VCaP (cell line): Measurements from ENCODE around the gene CPT1C.

ENCODE experiments used
- H3K27ac ChIP-seq: fragments of 450-650 bp; 2 replicates; pipeline ENCODE4 v1.5.1; 2017
- TF ChIP-seq, protein P1 (sequence below): fragments of 450-650 bp; conservative IDR thresholded peaks from 2 replicates; pipeline ENCODE4 v1.5.1; 2017; ENCODE audit warnings: mild to moderate bottlenecking, moderate library complexity

The CPT1C gene

DNA sequence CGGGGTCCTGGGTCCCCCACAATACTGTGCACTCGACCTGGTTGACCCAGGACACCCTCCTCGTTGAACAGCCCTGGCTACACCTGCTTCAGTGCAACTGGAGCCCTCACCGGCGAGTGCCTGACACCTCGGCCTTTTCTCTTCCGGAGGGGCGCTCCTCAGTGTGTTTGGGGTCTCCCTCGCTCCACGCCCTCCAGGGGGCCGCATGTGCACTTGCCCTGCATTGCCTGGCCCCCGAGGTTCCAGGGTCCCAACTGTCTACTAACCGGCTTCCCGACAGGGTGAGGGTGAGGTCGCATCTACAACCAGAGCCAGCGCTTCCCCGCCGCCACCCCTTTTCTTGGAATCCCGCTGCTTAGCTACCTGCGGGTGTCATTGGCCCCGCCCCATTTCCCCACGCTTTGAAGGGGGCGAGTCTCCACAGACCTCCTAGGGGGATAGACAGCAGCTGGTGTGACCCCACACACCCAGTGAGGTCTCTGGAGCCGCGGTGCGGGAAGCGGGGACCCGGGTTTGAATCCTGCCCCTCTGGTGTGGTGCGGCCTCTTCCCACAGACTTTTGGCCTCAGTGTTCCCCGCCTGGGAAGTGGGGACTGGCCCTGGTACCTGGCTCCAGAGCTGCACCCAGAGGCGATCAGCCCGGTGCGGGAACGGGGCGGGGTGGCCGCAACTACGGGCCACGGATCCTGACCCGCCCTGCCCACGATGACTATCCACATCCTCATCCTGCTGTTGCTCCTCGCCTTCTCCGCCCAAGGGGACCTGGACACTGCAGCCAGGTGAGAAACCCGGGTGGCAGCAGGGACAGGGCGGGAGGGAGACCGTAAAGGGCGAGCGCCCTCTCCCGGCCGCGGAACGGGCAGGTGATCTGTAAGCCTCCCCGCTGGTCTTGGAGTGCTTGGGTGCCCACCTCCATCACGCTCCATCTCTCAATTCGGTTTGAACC is 1.5 kb upstream of the CPT1C start, which contains the start of gene ADM5:
ADM5 (plus strand) TSS at position 462 of the 946 bp plus-strand sequence; CDS start at position 706, 244 bp downstream.
- no peak within 1 kb of the TSS for H3K27ac ChIP-seq
- TF ChIP-seq, protein P1, sequence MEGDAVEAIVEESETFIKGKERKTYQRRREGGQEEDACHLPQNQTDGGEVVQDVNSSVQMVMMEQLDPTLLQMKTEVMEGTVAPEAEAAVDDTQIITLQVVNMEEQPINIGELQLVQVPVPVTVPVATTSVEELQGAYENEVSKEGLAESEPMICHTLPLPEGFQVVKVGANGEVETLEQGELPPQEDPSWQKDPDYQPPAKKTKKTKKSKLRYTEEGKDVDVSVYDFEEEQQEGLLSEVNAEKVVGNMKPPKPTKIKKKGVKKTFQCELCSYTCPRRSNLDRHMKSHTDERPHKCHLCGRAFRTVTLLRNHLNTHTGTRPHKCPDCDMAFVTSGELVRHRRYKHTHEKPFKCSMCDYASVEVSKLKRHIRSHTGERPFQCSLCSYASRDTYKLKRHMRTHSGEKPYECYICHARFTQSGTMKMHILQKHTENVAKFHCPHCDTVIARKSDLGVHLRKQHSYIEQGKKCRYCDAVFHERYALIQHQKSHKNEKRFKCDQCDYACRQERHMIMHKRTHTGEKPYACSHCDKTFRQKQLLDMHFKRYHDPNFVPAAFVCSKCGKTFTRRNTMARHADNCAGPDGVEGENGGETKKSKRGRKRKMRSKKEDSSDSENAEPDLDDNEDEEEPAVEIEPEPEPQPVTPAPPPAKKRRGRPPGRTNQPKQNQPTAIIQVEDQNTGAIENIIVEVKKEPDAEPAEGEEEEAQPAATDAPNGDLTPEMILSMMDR = no peak

DNA sequence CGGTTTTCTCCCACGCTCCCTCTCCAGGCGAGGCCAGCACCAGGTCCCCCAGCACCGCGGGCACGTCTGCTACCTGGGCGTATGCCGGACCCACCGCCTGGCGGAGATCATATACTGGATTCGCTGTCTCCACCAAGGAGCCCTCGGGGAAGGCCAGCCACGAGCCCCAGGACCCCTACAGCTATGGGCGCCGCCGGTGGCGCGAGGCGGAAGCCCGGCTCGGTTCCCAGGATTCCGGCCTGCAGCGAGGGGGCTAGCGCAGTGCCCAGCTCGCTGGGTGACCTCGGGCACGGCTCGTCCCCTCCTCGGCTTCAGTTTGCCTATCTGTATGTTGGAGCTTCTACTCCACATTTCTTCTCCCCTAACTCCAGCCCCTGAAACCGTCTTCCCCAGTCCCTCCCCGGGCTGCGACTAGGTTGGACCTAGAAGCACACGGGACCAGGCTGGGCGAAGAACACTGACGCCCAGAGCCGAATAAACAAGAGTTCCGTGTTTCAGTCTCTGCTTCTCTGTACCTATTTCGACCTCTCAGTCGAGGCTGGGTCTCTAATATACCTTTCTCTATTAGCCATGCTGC is 749 bp upstream of the CPT1C start:
- TF ChIP-seq, protein P1 = no peak
- H3K27ac ChIP-seq = no peak overlapping the region

DNA sequence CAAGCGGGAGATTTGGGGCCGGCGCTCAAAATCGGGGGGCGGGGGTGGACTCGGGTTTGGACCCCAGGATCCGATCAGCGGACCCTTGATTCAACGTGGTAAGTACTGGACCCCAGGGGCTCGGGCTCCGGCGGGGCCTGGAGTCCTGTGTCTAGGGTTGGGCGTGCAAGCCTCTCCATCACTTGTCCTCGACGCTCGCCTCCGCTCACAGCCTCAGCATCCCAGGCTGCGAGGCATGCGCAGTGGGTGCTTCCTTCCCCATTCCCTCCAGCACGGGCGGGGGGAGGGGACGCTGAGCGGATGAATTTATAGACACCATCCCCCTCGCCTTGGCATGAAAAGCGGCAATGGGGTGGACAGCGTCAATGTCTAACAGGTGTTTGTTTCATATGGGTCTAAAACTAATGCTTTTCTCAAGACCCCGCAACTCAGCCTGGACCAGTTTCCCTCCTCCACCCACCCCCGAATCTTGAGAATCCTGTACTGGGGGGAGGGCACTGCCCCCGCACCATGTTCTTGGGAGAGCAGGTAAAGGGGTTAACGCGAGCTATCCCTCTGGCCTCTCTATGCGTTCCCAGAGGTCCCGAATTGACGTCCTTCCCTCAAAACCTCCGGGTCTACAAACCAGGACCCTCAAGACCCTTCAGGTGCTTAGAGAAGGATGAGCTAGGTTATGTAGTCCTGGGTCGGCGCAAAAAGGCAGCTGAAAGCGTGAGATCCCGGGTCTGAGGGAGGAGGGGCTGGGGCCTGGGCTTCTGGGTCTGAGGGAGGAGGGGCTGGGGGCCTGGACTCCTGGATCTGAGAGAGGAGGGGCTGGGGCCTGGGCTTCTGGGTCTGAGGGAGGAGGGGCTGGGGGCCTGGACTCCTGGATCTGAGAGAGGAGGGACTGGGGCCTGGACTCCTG is 579 bp downstream of the CPT1C start:
- H3K27ac ChIP-seq = no peak overlapping the region
- TF ChIP-seq, protein P1 = no peak

DNA sequence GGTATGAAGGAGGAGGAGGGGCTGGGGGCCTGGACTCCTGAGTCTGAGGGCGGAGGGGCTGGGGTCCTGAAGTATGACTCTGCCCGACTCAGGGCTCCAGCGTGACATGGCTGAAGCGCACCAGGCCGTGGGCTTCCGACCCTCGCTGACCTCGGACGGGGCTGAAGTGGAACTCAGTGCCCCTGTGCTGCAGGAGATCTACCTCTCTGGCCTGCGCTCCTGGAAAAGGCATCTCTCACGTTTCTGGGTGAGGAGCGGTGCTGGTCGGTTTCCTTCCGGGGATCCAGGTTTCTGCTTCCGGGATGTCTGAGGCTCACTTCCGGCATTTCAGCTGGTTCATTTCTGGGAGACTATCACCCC is 1.2 kb downstream of the CPT1C start:
- TF ChIP-seq, protein P1 = no peak
- no peak overlapping the region for H3K27ac ChIP-seq

DNA sequence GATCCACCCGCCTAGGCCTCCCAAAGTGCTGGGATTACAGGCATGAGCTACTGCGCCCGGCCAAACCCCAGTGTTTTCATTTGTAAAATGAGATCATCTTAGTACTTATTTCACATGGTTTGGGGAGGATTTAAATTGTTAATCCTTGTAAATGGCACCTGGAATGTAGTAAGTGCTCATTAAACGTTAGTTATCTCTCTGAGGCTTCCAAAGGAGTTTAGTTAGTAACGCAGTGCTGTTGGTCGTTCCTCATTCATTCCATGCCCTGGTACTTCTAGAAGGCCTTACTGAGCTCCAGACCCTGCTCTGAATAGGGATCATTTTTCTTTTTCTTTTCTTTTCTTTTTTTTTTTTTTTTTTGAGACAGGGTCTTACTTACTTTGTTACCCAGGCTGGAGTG is 5.2 kb downstream of the CPT1C start:
- TF ChIP-seq, protein P1 = no peak
- H3K27ac ChIP-seq = no peak overlapping the region

DNA sequence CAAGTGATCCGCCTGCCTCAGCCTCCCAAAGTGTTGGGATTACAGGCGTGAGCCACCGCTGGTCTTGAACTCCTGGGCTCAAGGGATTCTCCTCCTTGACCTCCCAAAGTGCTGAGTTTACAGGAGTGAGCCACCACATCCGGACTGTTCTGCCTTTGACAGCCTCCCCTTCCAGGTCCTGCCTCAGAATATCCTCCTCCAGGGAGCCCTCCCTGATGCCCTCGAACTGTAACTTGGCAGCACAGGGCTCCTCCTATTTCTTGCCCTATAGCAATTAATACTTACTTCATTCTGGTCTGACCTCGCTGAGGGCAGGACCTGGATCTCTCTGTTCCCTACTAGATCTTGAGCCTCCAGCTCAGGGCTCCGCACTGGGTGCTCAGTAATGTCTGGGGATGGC is 5.9 kb downstream of the CPT1C start:
- no peak overlapping the region for H3K27ac ChIP-seq
- TF ChIP-seq, protein P1 = no peak

DNA sequence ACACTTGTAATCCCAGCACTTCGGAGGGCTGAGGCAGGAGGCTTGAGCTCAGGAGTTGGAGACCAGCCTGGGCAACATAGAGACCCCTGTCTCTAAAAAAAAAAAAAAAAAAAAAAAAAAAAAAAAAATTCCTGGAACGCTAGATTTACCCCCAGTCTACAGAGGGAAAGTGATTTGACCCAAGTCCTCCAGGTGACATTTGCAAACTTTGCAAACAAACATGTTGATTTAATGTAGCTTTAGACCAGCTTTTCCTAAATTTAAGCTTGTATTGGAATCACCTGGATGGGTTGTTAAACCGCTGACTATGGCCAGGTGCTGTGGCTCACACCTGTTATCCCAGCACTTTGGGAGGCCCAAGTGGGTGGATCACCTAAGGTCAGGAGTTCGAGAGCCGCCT is 8.4 kb downstream of the CPT1C start:
- no peak overlapping the region for H3K27ac ChIP-seq
- TF ChIP-seq, protein P1 = no peak
